ENCODE data around the gene STARD5.
"Not testable (repeated sequence)": the region's sequence is repeated elsewhere in the genome, so short reads cannot be mapped to it uniquely, and the experiment has no call there.

The STARD5 gene

GRCh38 chr15:81351651-81352050 is 27.7 kb upstream of the STARD5 start:
- peaks cover 38% of the 10 kb centered on the region for H3K27me3 ChIP-seq (ENCODE audit: control insufficient read depth, insufficient read depth, low read length)
- H3K4me1 ChIP-seq (ENCODE audit: control insufficient read depth, insufficient read depth, low read length): no peaks in the 10 kb centered on the region
- no peaks in the 10 kb centered on the region for H3K36me3 ChIP-seq (ENCODE audit: insufficient read depth, low read length)
- no peak overlapping the region for H3K9ac ChIP-seq (ENCODE audit: low read depth, low read length)
- H3K9me3 ChIP-seq (replicated peaks; ENCODE audit: low read length): no peaks in the 10 kb centered on the region
- no peak overlapping the region for H3K4me3 ChIP-seq (ENCODE audit: low read length)
- H3K4me2 ChIP-seq (ENCODE audit: low read length): no peak overlapping the region

- Histone ChIP-seq H3K27me3 (ENCODE audit: control insufficient read depth, insufficient read depth, low read length) (peaks cover 31% of the 10 kb centered on the region), H3K9ac (ENCODE audit: low read depth, low read length) (no peak overlapping the region), H3K4me1 (ENCODE audit: control insufficient read depth, insufficient read depth, low read length) (no peaks in the 10 kb centered on the region), H3K9me3 (replicated peaks; ENCODE audit: low read length) (no peaks in the 10 kb centered on the region), H3K4me2 (ENCODE audit: low read length) (no peak overlapping the region), H3K4me3 (ENCODE audit: low read length) (no peak overlapping the region), H3K36me3 (ENCODE audit: insufficient read depth, low read length) (no peaks in the 10 kb centered on the region)
Measured at GRCh38 chr15:81349271-81349670, 25.3 kb upstream of the STARD5 start.

- H3K9ac ChIP-seq (ENCODE audit: low read depth, low read length); H3K4me3 ChIP-seq (ENCODE audit: low read length); H3K4me2 ChIP-seq (ENCODE audit: low read length); H3K36me3 ChIP-seq (ENCODE audit: insufficient read depth, low read length); H3K4me1 ChIP-seq (ENCODE audit: control insufficient read depth, insufficient read depth, low read length); H3K9me3 ChIP-seq (replicated peaks; ENCODE audit: low read length): not testable (repeated sequence)
- H3K27me3 ChIP-seq (ENCODE audit: control insufficient read depth, insufficient read depth, low read length): peaks cover 31% of the 10 kb centered on the region
Measured at GRCh38 chr15:81348691-81349090, 24.8 kb upstream of the STARD5 start.

GRCh38 chr15:81347910-81348309 is 24.0 kb upstream of the STARD5 start:
- Histone ChIP-seq H3K4me2 (ENCODE audit: low read length) (no peak overlapping the region), H3K9me3 (replicated peaks; ENCODE audit: low read length) (no peaks in the 10 kb centered on the region), H3K9ac (ENCODE audit: low read depth, low read length) (no peak overlapping the region), H3K4me3 (ENCODE audit: low read length) (no peak overlapping the region), H3K27me3 (ENCODE audit: control insufficient read depth, insufficient read depth, low read length) (peaks cover 31% of the 10 kb centered on the region), H3K36me3 (ENCODE audit: insufficient read depth, low read length) (no peaks in the 10 kb centered on the region), H3K4me1 (ENCODE audit: control insufficient read depth, insufficient read depth, low read length) (no peaks in the 10 kb centered on the region)

GRCh38 chr15:81346611-81347010 is 22.7 kb upstream of the STARD5 start:
- H3K9ac ChIP-seq (ENCODE audit: low read depth, low read length): no peak overlapping the region
- no peak overlapping the region for H3K4me2 ChIP-seq (ENCODE audit: low read length)
- H3K4me3 ChIP-seq (ENCODE audit: low read length): no peak overlapping the region
- no peaks in the 10 kb centered on the region for H3K4me1 ChIP-seq (ENCODE audit: control insufficient read depth, insufficient read depth, low read length)
- H3K27me3 ChIP-seq (ENCODE audit: control insufficient read depth, insufficient read depth, low read length): peaks cover 38% of the 10 kb centered on the region
- no peaks in the 10 kb centered on the region for H3K9me3 ChIP-seq (replicated peaks; ENCODE audit: low read length)
- no peaks in the 10 kb centered on the region for H3K36me3 ChIP-seq (ENCODE audit: insufficient read depth, low read length)

- Histone ChIP-seq H3K9ac (ENCODE audit: low read depth, low read length) (no peak overlapping the region), H3K9me3 (replicated peaks; ENCODE audit: low read length) (no peaks in the 10 kb centered on the region), H3K36me3 (ENCODE audit: insufficient read depth, low read length) (no peaks in the 10 kb centered on the region), H3K27me3 (ENCODE audit: control insufficient read depth, insufficient read depth, low read length) (peaks cover 31% of the 10 kb centered on the region), H3K4me1 (ENCODE audit: control insufficient read depth, insufficient read depth, low read length) (peaks cover 12% of the 10 kb centered on the region), H3K4me3 (ENCODE audit: low read length) (no peak overlapping the region), H3K4me2 (ENCODE audit: low read length) (no peak overlapping the region)
Measured at GRCh38 chr15:81343371-81343770, 19.4 kb upstream of the STARD5 start.

- H3K9ac ChIP-seq (ENCODE audit: low read depth, low read length): no peak overlapping the region
- no peaks in the 10 kb centered on the region for H3K9me3 ChIP-seq (replicated peaks; ENCODE audit: low read length)
- H3K4me3 ChIP-seq (ENCODE audit: low read length): no peak overlapping the region
- H3K4me1 ChIP-seq (ENCODE audit: control insufficient read depth, insufficient read depth, low read length): peaks cover 25% of the 10 kb centered on the region
- no peak overlapping the region for H3K4me2 ChIP-seq (ENCODE audit: low read length)
- H3K27me3 ChIP-seq (ENCODE audit: control insufficient read depth, insufficient read depth, low read length): peaks cover 20% of the 10 kb centered on the region
- H3K36me3 ChIP-seq (ENCODE audit: insufficient read depth, low read length): no peaks in the 10 kb centered on the region
Measured at GRCh38 chr15:81341351-81341750, 17.4 kb upstream of the STARD5 start.

- Histone ChIP-seq H3K27me3 (ENCODE audit: control insufficient read depth, insufficient read depth, low read length) (peaks cover 14% of the 10 kb centered on the region), H3K4me3 (ENCODE audit: low read length) (no peak overlapping the region), H3K4me2 (ENCODE audit: low read length) (no peak overlapping the region), H3K4me1 (ENCODE audit: control insufficient read depth, insufficient read depth, low read length) (peaks cover 25% of the 10 kb centered on the region), H3K36me3 (ENCODE audit: insufficient read depth, low read length) (no peaks in the 10 kb centered on the region), H3K9ac (ENCODE audit: low read depth, low read length) (no peak overlapping the region), H3K9me3 (replicated peaks; ENCODE audit: low read length) (no peaks in the 10 kb centered on the region)
Measured at GRCh38 chr15:81339851-81340250, 15.9 kb upstream of the STARD5 start.

- H3K9me3 ChIP-seq (replicated peaks; ENCODE audit: low read length): no peaks in the 10 kb centered on the region
- no peak overlapping the region for H3K9ac ChIP-seq (ENCODE audit: low read depth, low read length)
- H3K27me3 ChIP-seq (ENCODE audit: control insufficient read depth, insufficient read depth, low read length): peaks cover 14% of the 10 kb centered on the region
- H3K36me3 ChIP-seq (ENCODE audit: insufficient read depth, low read length): no peaks in the 10 kb centered on the region
- H3K4me2 ChIP-seq (ENCODE audit: low read length): peak overlapping the region; percentile 45
- H3K4me3 ChIP-seq (ENCODE audit: low read length): peak overlapping the region; percentile 27
- H3K4me1 ChIP-seq (ENCODE audit: control insufficient read depth, insufficient read depth, low read length): peaks cover 25% of the 10 kb centered on the region
Measured at GRCh38 chr15:81339321-81339720, 15.4 kb upstream of the STARD5 start.

GRCh38 chr15:81338170-81339007 is 14.4 kb upstream of the STARD5 start:
- peak overlapping the region; percentile 36 for H3K4me3 ChIP-seq (ENCODE audit: low read length)
- peak overlapping the region; percentile 35 for H3K9ac ChIP-seq (ENCODE audit: low read depth, low read length)

GRCh38 chr15:81337713-81338157 is 13.8 kb upstream of the STARD5 start:
- no peaks in the 10 kb centered on the region for H3K9me3 ChIP-seq (replicated peaks; ENCODE audit: low read length)
- H3K4me2 ChIP-seq (ENCODE audit: low read length): peak overlapping the region; percentile 45
- H3K4me1 ChIP-seq (ENCODE audit: control insufficient read depth, insufficient read depth, low read length): peaks cover 25% of the 10 kb centered on the region
- peak overlapping the region; percentile 36 for H3K4me3 ChIP-seq (ENCODE audit: low read length)
- H3K9ac ChIP-seq (ENCODE audit: low read depth, low read length): peak overlapping the region; percentile 35
- H3K36me3 ChIP-seq (ENCODE audit: insufficient read depth, low read length): no peaks in the 10 kb centered on the region
- H3K27me3 ChIP-seq (ENCODE audit: control insufficient read depth, insufficient read depth, low read length): peaks cover 13% of the 10 kb centered on the region

More at GRCh38 chr15:81338170-81339007, 14.4 kb upstream of the STARD5 start:
- peaks cover 14% of the 10 kb centered on the region for H3K27me3 ChIP-seq (ENCODE audit: control insufficient read depth, insufficient read depth, low read length)
- peaks cover 25% of the 10 kb centered on the region for H3K4me1 ChIP-seq (ENCODE audit: control insufficient read depth, insufficient read depth, low read length)
- peak overlapping the region; percentile 45 for H3K4me2 ChIP-seq (ENCODE audit: low read length)
- H3K36me3 ChIP-seq (ENCODE audit: insufficient read depth, low read length): no peaks in the 10 kb centered on the region
- no peaks in the 10 kb centered on the region for H3K9me3 ChIP-seq (replicated peaks; ENCODE audit: low read length)

GRCh38 chr15:81337241-81337640 is 13.3 kb upstream of the STARD5 start:
- peaks cover 8% of the 10 kb centered on the region for H3K27me3 ChIP-seq (ENCODE audit: control insufficient read depth, insufficient read depth, low read length)
- no peak overlapping the region for H3K4me3 ChIP-seq (ENCODE audit: low read length)
- no peak overlapping the region for H3K4me2 ChIP-seq (ENCODE audit: low read length)
- H3K4me1 ChIP-seq (ENCODE audit: control insufficient read depth, insufficient read depth, low read length): peaks cover 25% of the 10 kb centered on the region
- no peaks in the 10 kb centered on the region for H3K9me3 ChIP-seq (replicated peaks; ENCODE audit: low read length)
- H3K9ac ChIP-seq (ENCODE audit: low read depth, low read length): no peak overlapping the region
- H3K36me3 ChIP-seq (ENCODE audit: insufficient read depth, low read length): no peaks in the 10 kb centered on the region

Measured in skeletal muscle satellite cell (primary cell).